Activated T-cell treated with anti-CD3 and anti-CD28 coated beads for 1 hour (primary cell): ENCODE data around the gene CARHSP1.
"Not testable (repeated sequence)": the region's sequence is repeated elsewhere in the genome, so short reads cannot be mapped to it uniquely, and the experiment has no call there.

Experiments used
- DNase-seq: peaks from one replicate; pipeline ENCODE4 v3.0.0-alpha.2; 2020; ENCODE audit warnings: low read depth

Gene CARHSP1

GRCh38 chr16:8868416-8869211 lies at the start of gene CARHSP1:
CARHSP1 (minus strand) TSS chr16:8869006; CDS start chr16:8859328, 9,678 bp downstream.
- DNase-seq: peak; percentile 58

- DNase-seq: not testable (repeated sequence)
Observed at GRCh38 chr16:8917336-8917735, 48.5 kb upstream of the CARHSP1 start.

GRCh38 chr16:8916541-8917225 lies 47.9 kb upstream of the CARHSP1 start:
- no peak for DNase-seq

GRCh38 chr16:8915722-8916301 lies 47.0 kb upstream of the CARHSP1 start:
- DNase-seq: no peak

GRCh38 chr16:8914098-8914497 lies 45.3 kb upstream of the CARHSP1 start:
- DNase-seq: no peak

- DNase-seq: no peak
Observed at GRCh38 chr16:8912793-8913192, 44.0 kb upstream of the CARHSP1 start.

- DNase-seq: no peak
Observed at GRCh38 chr16:8910811-8911210, 42.0 kb upstream of the CARHSP1 start.

- DNase-seq: no peak
Observed at GRCh38 chr16:8908810-8909468, 40.1 kb upstream of the CARHSP1 start.

GRCh38 chr16:8907096-8907495 lies 38.3 kb upstream of the CARHSP1 start:
- DNase-seq: no peak

- no peak for DNase-seq
Observed at GRCh38 chr16:8905795-8906591, 37.2 kb upstream of the CARHSP1 start.

- DNase-seq: no peak
Observed at GRCh38 chr16:8905168-8905762, 36.5 kb upstream of the CARHSP1 start.

GRCh38 chr16:8904018-8904430 lies 35.2 kb upstream of the CARHSP1 start:
- DNase-seq: no peak

- no peak for DNase-seq
Observed at GRCh38 chr16:8903004-8903403, 34.2 kb upstream of the CARHSP1 start.

GRCh38 chr16:8901320-8901861 lies 32.6 kb upstream of the CARHSP1 start:
- DNase-seq: no peak

GRCh38 chr16:8900343-8900742 lies 31.5 kb upstream of the CARHSP1 start:
- no peak for DNase-seq

- no peak for DNase-seq
Observed at GRCh38 chr16:8899709-8900317, 31.0 kb upstream of the CARHSP1 start.

GRCh38 chr16:8898660-8899318 lies 30.0 kb upstream of the CARHSP1 start:
- DNase-seq: no peak

- DNase-seq: no peak
Observed at GRCh38 chr16:8894736-8895334, 26.0 kb upstream of the CARHSP1 start.

GRCh38 chr16:8893976-8894690 lies 25.3 kb upstream of the CARHSP1 start:
- no peak for DNase-seq
